Neuronal stem cell (in vitro differentiated cells): ENCODE measurements around the gene ATG10.

Experiments
- DNase-seq: peaks from one replicate; pipeline ENCODE4 v3.0.0-alpha.2; 2013; ENCODE audit warnings: low spot score
- H2AFZ ChIP-seq: one replicate; pipeline ENCODE4 v1.6.1; 2013; ENCODE audit warnings: mild to moderate bottlenecking, low read length, inconsistent platforms
- H2AK5ac ChIP-seq: 2 replicates; pipeline ENCODE4 v1.6.1; 2013; ENCODE audit warnings: low read depth, mild to moderate bottlenecking, inconsistent platforms, low read length, moderate library complexity, mixed read lengths
- H2BK120ac ChIP-seq: 2 replicates; pipeline ENCODE4 v1.6.1; 2013; ENCODE audit warnings: low read depth, mild to moderate bottlenecking, inconsistent platforms, low read length, moderate library complexity, mixed read lengths
- H2BK12ac ChIP-seq: one replicate; pipeline ENCODE4 v1.6.1; 2013; ENCODE audit warnings: low read length, inconsistent platforms
- H2BK15ac ChIP-seq: 2 replicates; pipeline ENCODE4 v1.6.1; 2013; ENCODE audit warnings: mild to moderate bottlenecking, low read length, inconsistent platforms, mixed read lengths
- H2BK5ac ChIP-seq: one replicate; pipeline ENCODE4 v1.6.1; 2013; ENCODE audit warnings: inconsistent platforms, mild to moderate bottlenecking, low read length, moderate library complexity
- H3K14ac ChIP-seq: one replicate; pipeline ENCODE4 v1.6.1; 2013; ENCODE audit warnings: low read length, inconsistent platforms
- H3K18ac ChIP-seq: 2 replicates; pipeline ENCODE4 v1.6.1; 2013; ENCODE audit warnings: low read length, inconsistent platforms
- H3K23ac ChIP-seq: 2 replicates; pipeline ENCODE4 v1.6.1; 2013; ENCODE audit warnings: low read depth, mild to moderate bottlenecking, mixed read lengths, low read length, inconsistent platforms; ENCODE audit not compliant: poor library complexity
- H3K27ac ChIP-seq: replicated peaks from 3 replicates; pipeline ENCODE4 v1.5.1; 2013; ENCODE audit warnings: low read length, inconsistent platforms
- H3K27me3 ChIP-seq, 3 experiments: 2 replicates each; pipeline ENCODE4 v1.6.1; 2013; ENCODE audit warnings: low read length in 3 of 3, mild to moderate bottlenecking in 2 of 3, inconsistent platforms in 1 of 3, low read depth in 1 of 3, mixed read lengths in 1 of 3, moderate library complexity in 1 of 3; ENCODE audit not compliant: control insufficient read depth in 3 of 3, insufficient read depth in 3 of 3
- H3K36me3 ChIP-seq, 2 donors: replicated peaks in 1 of 2; 2 replicates each; pipeline ENCODE4 v1.6.1; 2013; ENCODE audit warnings: low read length in 2 of 2; ENCODE audit not compliant: control insufficient read depth in 2 of 2, insufficient read depth in 2 of 2
- H3K4ac ChIP-seq: 2 replicates; pipeline ENCODE4 v1.6.1; 2013; ENCODE audit warnings: inconsistent platforms, mild to moderate bottlenecking, low read length, moderate library complexity
- H3K4me1 ChIP-seq, 2 donors: 1 replicate in 1 of 2; 2 replicates in 1 of 2; pipeline ENCODE4 v1.6.1; 2013; ENCODE audit warnings: low read length in 2 of 2, low read depth in 1 of 2; ENCODE audit not compliant: control insufficient read depth in 2 of 2, insufficient read depth in 1 of 2
- H3K4me2 ChIP-seq: one replicate; pipeline ENCODE4 v1.6.1; 2013; ENCODE audit warnings: mild to moderate bottlenecking, low read length, inconsistent platforms; ENCODE audit not compliant: insufficient read depth, poor library complexity, severe bottlenecking
- H3K4me3 ChIP-seq, 2 donors: 2 replicates each; pipeline ENCODE4 v1.5.1; 2013; ENCODE audit warnings: low read length in 2 of 2, mild to moderate bottlenecking in 2 of 2, inconsistent platforms in 1 of 2, moderate library complexity in 1 of 2
- H3K79me1 ChIP-seq: one replicate; pipeline ENCODE4 v1.6.1; 2013; ENCODE audit warnings: low read depth, mild to moderate bottlenecking, inconsistent platforms, low read length, moderate library complexity
- H3K9ac ChIP-seq: one replicate; pipeline ENCODE4 v1.6.1; 2013; ENCODE audit warnings: mild to moderate bottlenecking, low read depth, low read length, inconsistent platforms; ENCODE audit not compliant: poor library complexity
- H3K9me3 ChIP-seq, 2 donors: replicated peaks in 1 of 2; 2 replicates each; pipeline versions ENCODE3 to v1.6.1; 2013; ENCODE audit warnings: low read length in 2 of 2, mild to moderate bottlenecking in 2 of 2, inconsistent platforms in 1 of 2, low read depth in 1 of 2, mixed read lengths in 1 of 2, moderate library complexity in 1 of 2; ENCODE audit not compliant: control insufficient read depth in 2 of 2, insufficient read depth in 1 of 2
- H4K8ac ChIP-seq: one replicate; pipeline ENCODE4 v1.6.1; 2013; ENCODE audit warnings: low read depth, mild to moderate bottlenecking, inconsistent platforms, low read length, moderate library complexity
- H4K91ac ChIP-seq: one replicate; pipeline ENCODE4 v1.6.1; 2013; ENCODE audit warnings: low read length, low read depth, mild to moderate bottlenecking, inconsistent platforms; ENCODE audit not compliant: poor library complexity
- WGBS, 2 donors: extraction: QIAGEN DNeasy Blood & Tissue Kit; methylation state at CpG; one replicate each; pipeline ENCODE4 v1.1.7; 2013; ENCODE audit warnings: missing lambda C conversion rate in 2 of 2, mixed read lengths in 1 of 2; ENCODE audit not compliant: insufficient read length in 2 of 2, insufficient replicate concordance in 1 of 2; ENCODE audit errors: extremely low coverage in 2 of 2; 5-methylcytosine and 5-hydroxymethylcytosine counted together

ATG10 gene

DNA sequence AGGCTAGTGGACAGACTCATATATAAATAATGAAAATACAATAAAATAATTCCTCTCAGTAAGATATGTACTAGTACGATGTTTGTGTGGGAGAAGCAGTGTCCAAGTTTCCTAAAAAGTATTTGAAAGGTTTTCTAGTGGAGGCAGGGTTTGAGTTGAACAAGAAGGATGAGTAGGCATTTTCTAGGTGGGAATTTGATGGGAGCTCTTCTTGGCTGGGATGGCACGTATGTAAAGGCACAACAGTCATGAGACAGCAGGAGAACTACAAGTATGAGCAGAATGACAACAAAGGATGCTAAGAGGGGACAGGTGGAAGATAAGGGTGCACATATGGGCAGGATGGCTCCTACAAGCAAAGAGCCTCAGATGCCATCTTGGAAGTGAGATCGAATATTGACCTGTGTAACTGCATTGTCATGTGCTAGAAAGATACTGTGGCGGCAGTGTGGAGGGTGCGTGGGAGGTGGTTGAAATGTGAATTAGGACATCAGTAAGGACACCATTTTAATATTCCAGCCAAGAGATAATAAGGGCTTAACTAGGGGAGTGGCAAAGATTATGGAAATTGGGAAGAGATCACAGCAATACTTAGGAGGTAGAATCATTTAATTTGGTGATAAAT, 170.5 kb downstream of the ATG10 start:
- Histone ChIP-seq H2AFZ (no peak overlapping the region), H2AK5ac (no peak overlapping the region), H3K23ac (no peak overlapping the region), H3K9ac (no peak overlapping the region), H3K4me3 (no peak overlapping the region), H3K4me2 (no peak overlapping the region), H3K27ac (no peak overlapping the region), H2BK120ac (no peak overlapping the region), H3K9me3 (peaks cover 0 to 12% of the 10 kb centered on the region in 2 donors), H3K36me3 (no peaks in the 10 kb centered on the region), H3K18ac (no peak overlapping the region), H3K27me3 (no peaks in the 10 kb centered on the region), H4K8ac (no peak overlapping the region), H2BK15ac (no peak overlapping the region), H2BK5ac (no peak overlapping the region), H4K91ac (no peak overlapping the region), H2BK12ac (no peak overlapping the region), H3K79me1 (no peaks in the 10 kb centered on the region), H3K4me1 (peaks cover 2 to 3% of the 10 kb centered on the region in 2 donors), H3K4ac (no peak overlapping the region), H3K14ac (no peak overlapping the region)
- WGBS, 2 donors, result no CpG with 5 or more reads among the region's 5 CpGs
- DNase-seq, result no peak

DNA sequence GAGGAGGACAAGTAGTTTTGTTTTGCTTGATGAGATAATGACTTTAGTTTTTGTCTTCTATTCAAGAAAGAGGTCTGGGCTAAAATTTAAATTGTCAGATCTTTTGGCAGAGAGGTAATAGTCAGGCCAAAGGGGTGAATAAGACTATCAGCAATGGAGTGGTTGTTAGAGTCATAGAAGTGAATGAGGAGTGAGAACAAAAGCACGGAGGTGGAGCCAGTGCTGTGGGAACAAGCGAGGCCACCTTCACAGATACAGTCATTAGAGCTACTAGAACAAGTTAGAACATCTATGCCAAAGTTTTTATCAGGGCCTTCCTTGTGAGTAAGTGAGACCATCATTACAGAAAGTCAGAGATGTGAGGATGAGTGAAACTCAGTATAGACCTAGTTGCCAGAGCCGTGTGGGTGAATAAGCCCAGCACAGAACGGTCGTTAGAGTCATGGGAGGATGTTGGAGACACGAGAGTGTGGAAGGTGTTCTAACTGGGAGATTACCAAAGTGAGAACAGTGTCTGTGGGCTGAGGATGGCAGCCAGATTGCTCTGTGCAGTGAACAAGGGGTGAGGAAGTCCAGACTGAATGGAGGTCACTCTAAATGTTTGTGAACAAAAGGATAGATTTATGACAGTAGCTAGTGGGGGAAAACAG, 171.2 kb downstream of the ATG10 start:
- no peak overlapping the region for H3K27ac ChIP-seq
- no CpG with 5 or more reads among the region's 6 CpGs for WGBS, 2 donors
- H3K18ac ChIP-seq, result no peak overlapping the region
- H2BK120ac ChIP-seq, result no peak overlapping the region
- peak overlapping the region; percentile 14 for H3K14ac ChIP-seq
- H4K8ac ChIP-seq, result no peak overlapping the region
- H3K4me3 ChIP-seq, result no peak overlapping the region
- H2BK15ac ChIP-seq, result no peak overlapping the region
- no peak overlapping the region for H3K9ac ChIP-seq
- no peak for DNase-seq
- H2AK5ac ChIP-seq, result no peak overlapping the region
- no peak overlapping the region for H3K4ac ChIP-seq
- no peak overlapping the region for H3K4me2 ChIP-seq
- peaks cover 0 to 8% of the 10 kb centered on the region in 2 donors for H3K9me3 ChIP-seq
- no peaks in the 10 kb centered on the region for H3K36me3 ChIP-seq
- H3K79me1 ChIP-seq, result no peaks in the 10 kb centered on the region
- H2AFZ ChIP-seq, result peak overlapping the region; percentile 2
- H4K91ac ChIP-seq, result no peak overlapping the region
- no peaks in the 10 kb centered on the region for H3K27me3 ChIP-seq
- peaks cover 2 to 3% of the 10 kb centered on the region in 2 donors for H3K4me1 ChIP-seq
- H2BK5ac ChIP-seq, result no peak overlapping the region
- H2BK12ac ChIP-seq, result no peak overlapping the region
- no peak overlapping the region for H3K23ac ChIP-seq

DNA sequence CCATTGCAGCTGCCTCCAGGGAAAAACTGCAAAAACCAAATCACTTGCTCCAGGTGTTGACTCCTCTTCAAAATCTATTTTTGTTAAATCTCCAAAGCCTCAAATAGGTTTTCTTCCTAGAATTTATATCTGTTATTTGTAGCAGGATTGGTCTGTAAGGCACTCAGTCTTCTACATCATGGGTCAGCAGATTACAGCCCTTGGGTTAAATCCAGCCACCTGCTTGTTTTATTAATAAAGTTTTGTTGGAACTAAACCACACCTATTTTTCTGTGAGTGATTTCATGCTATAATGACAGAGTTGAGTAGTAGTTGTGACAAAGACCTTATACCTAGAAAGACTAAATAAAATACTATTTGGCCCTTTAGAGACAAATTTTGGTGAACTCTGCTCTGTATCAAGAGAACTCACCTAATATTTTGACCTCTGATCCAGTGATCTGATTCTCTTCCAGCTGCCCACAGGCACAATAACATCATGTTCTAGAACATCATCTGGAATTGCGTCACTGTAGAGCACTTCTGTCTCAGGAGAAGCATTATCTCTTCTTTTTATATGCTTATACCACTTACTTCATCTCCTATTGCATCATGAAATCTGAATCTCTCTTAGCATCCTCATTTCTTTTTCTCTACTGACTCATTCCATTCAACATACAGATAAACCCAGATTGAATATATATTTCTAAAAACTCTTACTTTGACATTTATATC, 176.2 kb downstream of the ATG10 start:
- H3K36me3 ChIP-seq, result no peaks in the 10 kb centered on the region
- H3K23ac ChIP-seq, result no peak overlapping the region
- no peaks in the 10 kb centered on the region for H3K27me3 ChIP-seq
- no peak overlapping the region for H3K4me2 ChIP-seq
- H2AK5ac ChIP-seq, result no peak overlapping the region
- no peaks in the 10 kb centered on the region for H3K79me1 ChIP-seq
- H4K8ac ChIP-seq, result no peak overlapping the region
- no peak overlapping the region for H3K18ac ChIP-seq
- no peak for DNase-seq
- H2BK12ac ChIP-seq, result no peak overlapping the region
- WGBS, 2 donors, result no CpG with 5 or more reads among the region's 1 CpG
- no peak overlapping the region for H3K9ac ChIP-seq
- peaks cover 0 to 3% of the 10 kb centered on the region in 2 donors for H3K9me3 ChIP-seq
- no peak overlapping the region for H3K27ac ChIP-seq
- H2AFZ ChIP-seq, result no peak overlapping the region
- H3K4me1 ChIP-seq, result peaks cover 2% of the 10 kb centered on the region in 2 donors
- H2BK5ac ChIP-seq, result no peak overlapping the region
- H3K4me3 ChIP-seq, result no peak overlapping the region
- no peak overlapping the region for H4K91ac ChIP-seq
- H3K14ac ChIP-seq, result no peak overlapping the region
- H3K4ac ChIP-seq, result no peak overlapping the region
- no peak overlapping the region for H2BK15ac ChIP-seq
- no peak overlapping the region for H2BK120ac ChIP-seq

- Histone ChIP-seq H3K36me3 (no peaks in the 10 kb centered on the region), H3K27ac (no peak overlapping the region), H3K4ac (no peak overlapping the region), H3K4me1 (no peaks in the 10 kb centered on the region), H3K18ac (no peak overlapping the region), H3K4me3 (no peak overlapping the region), H3K4me2 (no peak overlapping the region), H2BK12ac (no peak overlapping the region), H3K9ac (no peak overlapping the region), H4K91ac (no peak overlapping the region), H2AK5ac (no peak overlapping the region), H4K8ac (no peak overlapping the region), H3K27me3 (no peaks in the 10 kb centered on the region), H2BK120ac (no peak overlapping the region), H2AFZ (no peak overlapping the region), H3K9me3 (no peaks in the 10 kb centered on the region), H2BK15ac (no peak overlapping the region), H2BK5ac (no peak overlapping the region), H3K79me1 (no peaks in the 10 kb centered on the region), H3K14ac (no peak overlapping the region), H3K23ac (no peak overlapping the region)
- DNase-seq, result no peak
These were observed 177.6 kb downstream of the ATG10 start for GRCh38 chr5:82149434-82149833.
